Mucosa of descending colon (tissue), 3 donors: ENCODE data around the gene IQCK. TPM values are rescaled to one million over a fixed set of nuclear protein-coding genes. Genes with fewer than 3 reads are reported as not detected.

Source experiments
- ATAC-seq: fragments of 200-7000 bp; cut with Tn5 transposase; one replicate; pipeline ENCODE4 v1.9.1; 2020; ENCODE audit warnings: mild to moderate bottlenecking, moderate library complexity
- DNase-seq, 3 donors: peaks; one replicate each; pipeline ENCODE4 v3.0.0-alpha.2; 2020
- H3K36me3 ChIP-seq: fragments of 200-600 bp; one replicate; pipeline ENCODE4 v1.8.0; 2021; ENCODE audit warnings: low read depth, mild to moderate bottlenecking
- H3K4me1 ChIP-seq: fragments of 200-600 bp; one replicate; pipeline ENCODE4 v1.8.0; 2021; ENCODE audit warnings: low read depth, mild to moderate bottlenecking
- H3K4me3 ChIP-seq: fragments of 200-600 bp; one replicate; pipeline ENCODE4 v1.8.0; 2021; ENCODE audit warnings: mild to moderate bottlenecking
- H3K9me3 ChIP-seq: fragments of 200-600 bp; one replicate; pipeline ENCODE4 v1.8.0; 2021; ENCODE audit warnings: mild to moderate bottlenecking
- CTCF ChIP-seq: fragments of 200-600 bp; IDR thresholded peaks from one replicate; pipeline ENCODE4 v1.8.0; 2022; ENCODE audit warnings: antibody characterized with exemption, mild to moderate bottlenecking
- intact Hi-C, 2 donors: fragments of 100-400 bp; cut with DNase I in 1 of 2; cut with micrococcal nuclease in 1 of 2; formaldehyde crosslinking; loops; one replicate each; pipeline versions ENCODE4 v1.11.0 to v1.11.1; 2022; cut with DNase I, micrococcal nuclease
- total RNA-seq, 3 donors: library from RNA; stranded (reverse); fragmentation: NEBNext Ultra II Directional in 2 of 3; extraction: Animal tissue kit (Norgen Biotek cat#: 25700) in 2 of 3; gene quantifications; one replicate each; pipeline versions ENCODE4 v1.2.1 to v1.2.4, GENCODE V29; 2021 to 2023
- donor health status: DM: no; HTN: no; CAD: no; lungs with moderate emphysema.
- donor health status: DM: no; HTN: no; CAD: no.
- donor health status: DM: no; HTN: yes; CAD: no.

The IQCK gene
- total RNA-seq, 3 donors from 2014 or later: 9.1 to 14.0 (median 12.0) TPM

GRCh38 chr16:19748389-19749168 lies 30.5 kb downstream of the IQCK start:
- Histone ChIP-seq H3K9me3 (no peaks in the 10 kb centered on the region), H3K4me1 (peaks cover 8% of the 10 kb centered on the region), H3K36me3 (no peaks in the 10 kb centered on the region), H3K4me3 (no peak overlapping the region)
- no peak for DNase-seq
- no peak for ATAC-seq
- no peak for TF ChIP-seq CTCF
- intact Hi-C loops: no loop called here

GRCh38 chr16:19749571-19750080 lies 31.6 kb downstream of the IQCK start:
- ATAC-seq (no peak), DNase-seq (no peak)
- no peaks in the 10 kb centered on the region for H3K36me3 ChIP-seq
- no peaks in the 10 kb centered on the region for H3K9me3 ChIP-seq
- no peak for TF ChIP-seq CTCF
- H3K4me3 ChIP-seq: no peak overlapping the region
- peaks cover 9% of the 10 kb centered on the region for H3K4me1 ChIP-seq
- intact Hi-C loops: no loop called here

- DNase-seq (no peak), ATAC-seq (no peak)
- intact Hi-C loops: no loop called here
- peaks cover 9% of the 10 kb centered on the region for H3K4me1 ChIP-seq
- no peaks in the 10 kb centered on the region for H3K9me3 ChIP-seq
- H3K36me3 ChIP-seq: no peaks in the 10 kb centered on the region
- no peak overlapping the region for H3K4me3 ChIP-seq
- no peak for TF ChIP-seq CTCF
Observed at GRCh38 chr16:19751478-19752385, 33.7 kb downstream of the IQCK start.

GRCh38 chr16:19753815-19754643 lies 36.0 kb downstream of the IQCK start:
- Histone ChIP-seq H3K4me1 (peaks cover 9% of the 10 kb centered on the region), H3K9me3 (no peaks in the 10 kb centered on the region), H3K36me3 (no peaks in the 10 kb centered on the region), H3K4me3 (no peak overlapping the region)
- TF ChIP-seq CTCF: no peak
- peak; percentile 92 for ATAC-seq
- DNase-seq: peak in 1 of 3 donors; percentile 23
- intact Hi-C loops: no loop called here

- intact Hi-C loops: no loop called here
- H3K4me1 ChIP-seq: peaks cover 9% of the 10 kb centered on the region
- no peaks in the 10 kb centered on the region for H3K36me3 ChIP-seq
- no peaks in the 10 kb centered on the region for H3K9me3 ChIP-seq
- DNase-seq: no peak
- ATAC-seq: no peak
- H3K4me3 ChIP-seq: no peak overlapping the region
- no peak for TF ChIP-seq CTCF
Observed at GRCh38 chr16:19754644-19755036, 36.6 kb downstream of the IQCK start.
